Measurements from ENCODE around the gene SLC18A2. TPM values are rescaled to one million over a fixed set of nuclear protein-coding genes. Genes with fewer than 3 reads are reported as not detected.
A peak's percentile ranks its signal among the peaks of the same experiment; 100 is the strongest.
"Not testable (repeated sequence)": the region's sequence is repeated elsewhere in the genome, so short reads cannot be mapped to it uniquely, and the experiment has no call there.

Gene SLC18A2
- total RNA-seq, 2 donors from 2014 or later: 0.20 to 1.9 TPM

DNA sequence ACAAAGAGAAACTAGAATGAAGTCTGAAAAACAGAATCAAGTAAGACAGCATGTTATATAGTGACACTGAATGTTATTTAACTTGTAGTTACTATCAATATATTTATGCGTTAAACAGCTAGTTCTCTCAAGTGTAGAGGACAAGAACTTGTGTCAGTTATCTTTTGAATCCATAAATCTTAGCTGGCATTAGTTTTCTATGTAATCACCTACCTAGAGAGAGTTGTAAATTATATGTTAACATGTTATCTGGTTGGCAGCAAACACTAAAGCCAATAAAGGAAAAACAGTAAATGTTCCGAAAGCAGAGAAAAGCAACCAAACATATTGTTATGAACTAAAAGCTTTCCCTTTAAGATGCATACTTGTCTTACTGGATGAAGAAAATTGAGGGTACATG lies 36.8 kb downstream of the SLC18A2 start:
- Mint-ChIP-seq H3K36me3 (ENCODE audit: low read depth) (no peaks in the 10 kb centered on the region), H3K4me3 (no peak overlapping the region), H3K4me1 (peaks cover 2% of the 10 kb centered on the region), H3K27me3 (no peaks in the 10 kb centered on the region), H3K27ac (no peak overlapping the region)
- no peaks in the 10 kb centered on the region for H3K9me3 ChIP-seq (ENCODE audit: control insufficient read depth, low read length, poor library complexity, severe bottlenecking)
- ATAC-seq: no peak
- DNase-seq: no peak

DNA sequence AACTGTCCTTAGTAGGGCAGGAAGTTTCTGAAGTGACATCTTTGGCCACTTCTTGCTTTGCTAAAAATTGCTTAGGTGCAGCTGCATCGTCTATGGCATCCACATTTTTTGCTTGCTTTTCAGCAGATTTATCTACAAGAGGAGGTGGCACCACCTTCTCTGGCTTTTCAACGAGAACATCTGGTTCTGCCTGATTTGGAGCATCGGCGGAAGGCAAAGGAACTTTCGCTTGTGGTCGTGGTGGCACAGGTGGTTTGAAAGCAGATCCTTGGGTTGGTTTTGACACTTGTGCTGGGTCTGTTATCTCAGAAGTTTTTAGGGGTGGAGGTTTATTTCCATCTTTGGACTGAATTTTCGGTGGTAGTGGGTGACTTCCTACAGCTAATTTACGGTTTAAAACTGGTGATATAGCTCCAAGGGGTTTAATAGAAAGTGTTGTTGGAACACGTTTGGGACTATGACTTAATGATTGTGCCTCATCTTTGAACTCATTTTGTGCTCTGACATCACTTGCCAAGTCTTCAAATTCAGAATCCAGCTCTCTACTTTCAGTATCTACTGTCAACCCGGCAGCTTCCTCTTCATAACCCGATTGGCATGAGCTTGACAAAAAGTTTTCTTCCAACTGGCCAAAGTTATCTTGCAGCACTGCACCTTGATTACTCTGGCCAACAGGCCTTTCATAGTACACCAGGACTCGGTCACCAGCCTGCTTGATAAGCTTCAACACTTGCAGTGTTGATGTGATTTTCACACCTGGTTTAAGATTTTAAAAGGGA lies 44.0 kb downstream of the SLC18A2 start:
- Mint-ChIP-seq H3K36me3 (ENCODE audit: low read depth) (peaks cover 8% of the 10 kb centered on the region), H3K27ac (no peak overlapping the region), H3K27me3 (no peaks in the 10 kb centered on the region), H3K4me1 (no peaks in the 10 kb centered on the region), H3K4me3 (no peak overlapping the region)
- ATAC-seq: no peak
- no peaks in the 10 kb centered on the region for H3K9me3 ChIP-seq (ENCODE audit: control insufficient read depth, low read length, poor library complexity, severe bottlenecking)
- no peak for DNase-seq

DNA sequence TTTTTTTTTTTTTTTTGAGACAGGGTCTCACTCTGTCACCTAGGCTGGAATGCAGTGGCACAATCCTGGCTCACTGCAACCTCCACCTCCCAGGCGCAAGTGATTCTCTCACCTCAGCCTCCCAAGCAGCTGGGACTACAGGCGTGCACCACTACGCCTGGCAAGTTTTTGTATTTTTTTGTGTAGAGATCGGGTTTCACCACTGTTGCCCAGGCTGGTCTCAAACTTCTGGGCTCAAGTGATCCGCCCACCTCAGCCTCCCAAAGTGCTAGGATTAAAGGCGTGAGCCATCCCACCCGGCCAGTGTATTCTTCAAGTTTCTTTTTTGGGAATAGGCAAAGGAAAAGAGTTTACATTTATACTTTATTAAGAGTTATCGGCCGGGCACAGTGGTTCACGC lies 50.0 kb downstream of the SLC18A2 start:
- not testable (repeated sequence) for H3K27me3 Mint-ChIP-seq; H3K9me3 ChIP-seq (ENCODE audit: control insufficient read depth, low read length, poor library complexity, severe bottlenecking); H3K4me1 Mint-ChIP-seq; H3K36me3 Mint-ChIP-seq (ENCODE audit: low read depth); H3K27ac Mint-ChIP-seq; DNase-seq; ATAC-seq; H3K4me3 Mint-ChIP-seq

DNA sequence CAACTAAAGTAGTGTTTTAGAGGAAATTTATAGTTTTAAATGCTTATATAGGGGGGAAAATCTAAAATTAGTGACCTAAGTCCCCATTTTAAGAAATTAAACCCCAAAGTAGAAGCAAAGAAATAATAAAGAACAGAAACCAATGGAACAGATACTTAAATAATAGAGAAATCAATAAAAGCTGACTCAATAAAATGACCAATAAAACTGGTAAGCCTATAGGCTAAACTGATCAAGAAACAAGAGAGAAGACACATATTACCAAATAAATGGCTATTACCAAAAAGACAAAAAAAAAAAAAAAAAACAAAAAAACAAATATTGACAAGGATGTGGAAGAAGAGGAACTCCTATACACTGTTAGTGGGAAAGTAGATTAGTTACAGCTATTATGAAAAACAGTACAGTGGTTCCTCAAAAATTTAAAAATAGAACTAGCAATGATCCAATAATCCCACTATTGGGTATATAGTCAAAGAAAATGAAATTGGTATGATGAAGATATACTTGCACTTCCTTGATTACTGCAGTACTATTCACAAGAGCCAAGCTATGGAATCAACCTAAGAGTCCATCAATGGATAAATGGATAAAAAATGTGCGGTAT lies 53.2 kb downstream of the SLC18A2 start:
- H3K4me1 Mint-ChIP-seq: peaks cover 9% of the 10 kb centered on the region
- H3K27ac Mint-ChIP-seq: no peak overlapping the region
- no peaks in the 10 kb centered on the region for H3K9me3 ChIP-seq (ENCODE audit: control insufficient read depth, low read length, poor library complexity, severe bottlenecking)
- no peak overlapping the region for H3K4me3 Mint-ChIP-seq
- no peaks in the 10 kb centered on the region for H3K27me3 Mint-ChIP-seq
- no peak for ATAC-seq
- no peak for DNase-seq
- peaks cover 3% of the 10 kb centered on the region for H3K36me3 Mint-ChIP-seq (ENCODE audit: low read depth)

DNA sequence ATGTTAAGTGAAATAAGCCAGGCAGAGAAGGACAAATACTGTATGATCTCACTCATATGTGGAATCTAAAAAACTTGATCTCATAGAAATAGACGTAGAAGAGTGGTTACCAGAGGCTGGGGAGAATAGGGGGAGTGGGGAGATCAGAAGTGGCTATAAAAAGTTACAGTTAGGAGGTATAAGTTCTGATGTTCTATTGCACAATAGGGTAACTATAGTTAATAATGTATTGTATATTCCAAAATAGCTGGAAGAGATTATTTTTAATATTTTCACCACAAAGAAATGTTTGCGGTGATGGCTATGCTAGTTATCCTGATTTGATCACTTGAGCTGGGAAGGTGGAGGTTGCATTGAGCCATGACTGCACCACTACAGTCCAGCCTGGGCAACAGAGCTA lies 53.8 kb downstream of the SLC18A2 start:
- Mint-ChIP-seq H3K36me3 (ENCODE audit: low read depth) (peaks cover 3% of the 10 kb centered on the region), H3K4me3 (no peak overlapping the region), H3K4me1 (peaks cover 9% of the 10 kb centered on the region), H3K27me3 (no peaks in the 10 kb centered on the region), H3K27ac (no peak overlapping the region)
- no peak for DNase-seq
- ATAC-seq: no peak
- H3K9me3 ChIP-seq (ENCODE audit: control insufficient read depth, low read length, poor library complexity, severe bottlenecking): no peaks in the 10 kb centered on the region

DNA sequence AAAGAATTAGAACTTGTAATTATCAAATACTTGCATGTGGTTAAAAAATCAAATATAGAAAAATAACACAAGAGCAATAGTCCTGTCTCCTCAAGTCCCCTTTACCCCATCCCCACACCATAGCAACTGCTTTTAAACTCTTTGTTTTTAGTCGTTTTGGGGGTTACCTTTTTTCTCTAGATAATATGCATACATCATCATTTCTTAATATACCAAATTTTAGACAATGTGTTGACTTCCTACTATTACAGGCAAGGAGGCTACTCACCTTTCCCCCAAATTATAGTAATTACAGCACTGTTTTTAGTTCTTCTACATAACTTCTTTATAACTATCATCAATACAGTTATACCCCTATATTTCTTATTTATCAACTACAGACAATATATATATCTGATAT lies 57.3 kb downstream of the SLC18A2 start:
- H3K9me3 ChIP-seq (ENCODE audit: control insufficient read depth, low read length, poor library complexity, severe bottlenecking): no peaks in the 10 kb centered on the region
- Mint-ChIP-seq H3K4me1 (peaks cover 9% of the 10 kb centered on the region), H3K27ac (no peak overlapping the region), H3K36me3 (ENCODE audit: low read depth) (peaks cover 6% of the 10 kb centered on the region), H3K27me3 (no peaks in the 10 kb centered on the region), H3K4me3 (no peak overlapping the region)
- ATAC-seq (no peak), DNase-seq (no peak)

DNA sequence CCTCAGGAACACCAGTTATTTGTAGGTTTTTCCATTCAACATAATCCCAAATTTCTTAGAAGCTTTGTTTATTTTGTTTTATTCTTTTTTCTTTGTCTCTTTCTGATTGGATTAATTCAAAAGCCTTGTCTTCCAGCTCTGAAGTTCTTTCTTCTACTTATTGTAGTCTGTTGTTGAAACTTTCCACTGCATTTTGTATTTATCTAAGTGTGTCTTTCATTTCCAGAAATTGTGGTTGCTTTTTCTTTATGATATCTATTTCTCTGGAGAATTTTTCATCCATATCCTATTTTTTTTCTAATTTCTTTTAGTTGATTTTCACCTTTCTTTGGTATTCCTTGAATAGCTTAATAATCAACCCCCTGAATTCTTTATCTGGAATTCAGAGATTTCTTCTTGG lies 58.5 kb downstream of the SLC18A2 start:
- H3K9me3 ChIP-seq (ENCODE audit: control insufficient read depth, low read length, poor library complexity, severe bottlenecking): no peaks in the 10 kb centered on the region
- DNase-seq (no peak), ATAC-seq (no peak)
- Mint-ChIP-seq H3K27me3 (no peaks in the 10 kb centered on the region), H3K4me1 (peaks cover 5% of the 10 kb centered on the region), H3K36me3 (ENCODE audit: low read depth) (peaks cover 6% of the 10 kb centered on the region), H3K4me3 (no peak overlapping the region), H3K27ac (no peak overlapping the region)

DNA sequence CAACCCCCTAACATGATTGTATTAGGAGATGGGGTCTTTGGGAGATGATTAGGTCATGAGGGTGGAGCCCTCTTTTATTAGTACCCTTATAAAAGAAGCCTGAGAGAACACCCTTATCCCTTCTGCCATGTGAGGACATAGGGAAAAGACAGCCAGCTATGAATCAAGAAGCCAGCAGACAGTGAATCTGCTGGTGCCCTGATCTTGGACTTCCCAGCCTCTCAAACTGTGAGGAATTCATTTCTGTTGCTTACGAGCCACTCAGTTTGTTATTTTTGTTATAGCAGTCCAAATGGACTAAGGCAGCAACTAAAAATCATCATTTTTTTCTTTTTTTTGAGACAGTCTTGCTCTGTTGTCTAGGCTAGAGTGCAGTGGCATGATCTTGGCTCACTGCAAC lies 59.8 kb downstream of the SLC18A2 start:
- Mint-ChIP-seq H3K27ac (no peak overlapping the region), H3K4me3 (no peak overlapping the region), H3K27me3 (no peaks in the 10 kb centered on the region), H3K4me1 (peaks cover 3% of the 10 kb centered on the region), H3K36me3 (ENCODE audit: low read depth) (peaks cover 4% of the 10 kb centered on the region)
- DNase-seq (no peak), ATAC-seq (no peak)
- no peaks in the 10 kb centered on the region for H3K9me3 ChIP-seq (ENCODE audit: control insufficient read depth, low read length, poor library complexity, severe bottlenecking)

DNA sequence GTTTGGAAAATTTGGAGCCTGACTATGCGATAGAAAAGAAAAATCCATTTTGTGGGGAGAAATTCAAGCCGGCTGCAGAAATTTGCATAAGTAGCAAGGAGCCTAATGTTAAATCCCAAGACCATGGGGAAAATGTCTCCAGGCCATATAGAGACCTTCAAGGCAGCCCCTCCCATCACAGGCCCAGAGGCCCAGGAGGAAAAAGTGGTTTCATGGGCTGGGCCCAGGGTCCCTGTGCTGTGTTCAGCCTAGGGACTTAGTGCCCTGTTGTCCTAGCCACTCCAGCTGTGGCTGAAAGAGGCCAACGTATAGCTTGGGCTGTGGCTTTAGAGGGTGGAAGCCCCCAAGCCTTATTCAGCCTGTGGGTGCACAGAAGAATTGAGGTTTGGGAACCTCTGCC lies 62.5 kb downstream of the SLC18A2 start:
- not testable (repeated sequence) for H3K4me1 Mint-ChIP-seq; DNase-seq; H3K4me3 Mint-ChIP-seq; ATAC-seq; H3K36me3 Mint-ChIP-seq (ENCODE audit: low read depth); H3K27ac Mint-ChIP-seq; H3K9me3 ChIP-seq (ENCODE audit: control insufficient read depth, low read length, poor library complexity, severe bottlenecking); H3K27me3 Mint-ChIP-seq

DNA sequence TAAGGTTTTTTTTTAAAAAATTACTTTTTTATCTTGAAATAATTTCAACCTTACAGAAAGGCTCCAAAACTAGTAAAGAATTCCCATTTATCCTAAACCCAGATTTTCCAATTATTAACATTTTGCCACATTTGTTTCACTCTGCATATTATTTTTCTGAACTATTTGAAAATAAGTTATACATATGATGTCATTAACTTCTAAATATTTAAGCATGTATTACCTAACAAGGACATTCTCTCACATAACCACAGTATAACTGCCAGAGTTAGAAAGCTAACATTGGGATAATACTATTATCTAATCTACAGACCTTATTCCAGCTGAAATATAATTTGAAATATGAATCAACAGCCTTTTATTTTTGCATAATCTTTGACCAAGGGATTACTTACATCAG lies 65.8 kb downstream of the SLC18A2 start:
- Mint-ChIP-seq H3K4me1 (peaks cover 6% of the 10 kb centered on the region), H3K27me3 (no peaks in the 10 kb centered on the region), H3K36me3 (ENCODE audit: low read depth) (peaks cover 11% of the 10 kb centered on the region), H3K4me3 (no peak overlapping the region), H3K27ac (no peak overlapping the region)
- no peaks in the 10 kb centered on the region for H3K9me3 ChIP-seq (ENCODE audit: control insufficient read depth, low read length, poor library complexity, severe bottlenecking)
- DNase-seq (no peak), ATAC-seq (no peak)

DNA sequence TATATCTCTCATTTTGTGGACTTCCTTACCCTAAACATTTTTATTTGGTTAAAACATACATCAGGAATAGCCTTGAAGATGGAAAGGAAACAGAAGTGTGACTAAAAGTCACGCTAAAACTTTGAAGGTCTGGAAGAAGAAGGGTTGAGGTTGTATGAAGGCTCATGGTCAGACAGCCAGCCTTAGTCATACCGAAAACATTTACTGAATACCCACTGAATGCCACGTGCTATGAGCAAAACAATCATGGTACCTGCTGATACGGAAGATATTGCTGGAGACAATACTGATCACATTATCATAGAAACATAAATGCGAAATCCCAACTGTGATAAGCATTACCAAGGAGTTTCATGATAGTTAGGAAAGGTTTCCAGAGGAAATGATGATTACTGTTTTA lies 70.3 kb downstream of the SLC18A2 start:
- H3K27me3 Mint-ChIP-seq: no peaks in the 10 kb centered on the region
- peaks cover 13% of the 10 kb centered on the region for H3K36me3 Mint-ChIP-seq (ENCODE audit: low read depth)

DNA sequence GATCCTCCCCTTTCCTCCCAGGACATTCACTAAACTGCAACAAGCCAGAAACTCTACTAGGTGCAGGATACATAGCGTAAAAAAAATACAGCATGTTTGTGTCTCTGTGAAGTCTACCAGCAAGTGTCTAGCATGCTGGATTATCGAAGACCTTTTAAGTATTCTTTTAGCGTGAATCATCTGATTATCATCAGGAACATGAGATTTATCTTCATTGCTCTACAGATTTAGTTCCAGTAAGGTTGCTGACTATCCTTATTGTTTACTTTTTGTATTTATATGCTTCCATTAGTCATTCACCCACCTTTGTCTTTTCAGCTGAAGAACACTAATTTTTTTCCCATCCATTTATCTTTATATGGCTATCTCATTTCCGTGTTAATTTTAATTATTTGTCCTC lies 71.5 kb downstream of the SLC18A2 start:
- H3K9me3 ChIP-seq (ENCODE audit: control insufficient read depth, low read length, poor library complexity, severe bottlenecking): no peaks in the 10 kb centered on the region
- no peak for ATAC-seq
- H3K4me1 Mint-ChIP-seq: peaks cover 8% of the 10 kb centered on the region
- no peak for DNase-seq
- no peak overlapping the region for H3K27ac Mint-ChIP-seq
- H3K27me3 Mint-ChIP-seq: no peaks in the 10 kb centered on the region
- peaks cover 13% of the 10 kb centered on the region for H3K36me3 Mint-ChIP-seq (ENCODE audit: low read depth)
- H3K4me3 Mint-ChIP-seq: no peak overlapping the region

More for the DNA sequence above, 70.3 kb downstream of the SLC18A2 start:
- H3K9me3 ChIP-seq (ENCODE audit: control insufficient read depth, low read length, poor library complexity, severe bottlenecking): no peaks in the 10 kb centered on the region
- H3K27ac Mint-ChIP-seq: no peak overlapping the region
- DNase-seq (no peak), ATAC-seq (no peak)
- H3K4me3 Mint-ChIP-seq: no peak overlapping the region
- H3K4me1 Mint-ChIP-seq: peaks cover 8% of the 10 kb centered on the region

DNA sequence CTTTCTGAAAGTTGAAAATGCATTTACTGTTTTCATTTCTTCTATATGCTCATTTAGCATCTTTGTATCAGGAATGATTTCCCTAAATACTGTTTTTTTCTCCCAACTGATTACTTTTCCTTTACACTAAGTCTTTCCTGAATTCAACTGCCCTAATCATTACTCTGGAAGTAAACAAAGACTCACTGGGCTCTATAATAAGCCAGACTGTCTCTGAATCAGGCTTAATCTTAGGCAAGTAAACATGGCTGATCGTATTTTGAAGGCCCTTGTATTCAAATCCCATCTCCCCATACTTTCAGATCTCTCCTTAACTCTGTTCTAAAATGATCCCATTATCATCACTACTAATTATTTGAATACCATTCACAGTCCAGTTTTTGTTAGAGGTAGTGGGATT lies 72.7 kb downstream of the SLC18A2 start:
- peaks cover 13% of the 10 kb centered on the region for H3K4me1 Mint-ChIP-seq
- no peak for DNase-seq
- H3K9me3 ChIP-seq (ENCODE audit: control insufficient read depth, low read length, poor library complexity, severe bottlenecking): no peaks in the 10 kb centered on the region
- no peak for ATAC-seq
- H3K27me3 Mint-ChIP-seq: no peaks in the 10 kb centered on the region
- peaks cover 16% of the 10 kb centered on the region for H3K36me3 Mint-ChIP-seq (ENCODE audit: low read depth)
- H3K27ac Mint-ChIP-seq: no peak overlapping the region
- H3K4me3 Mint-ChIP-seq: no peak overlapping the region

DNA sequence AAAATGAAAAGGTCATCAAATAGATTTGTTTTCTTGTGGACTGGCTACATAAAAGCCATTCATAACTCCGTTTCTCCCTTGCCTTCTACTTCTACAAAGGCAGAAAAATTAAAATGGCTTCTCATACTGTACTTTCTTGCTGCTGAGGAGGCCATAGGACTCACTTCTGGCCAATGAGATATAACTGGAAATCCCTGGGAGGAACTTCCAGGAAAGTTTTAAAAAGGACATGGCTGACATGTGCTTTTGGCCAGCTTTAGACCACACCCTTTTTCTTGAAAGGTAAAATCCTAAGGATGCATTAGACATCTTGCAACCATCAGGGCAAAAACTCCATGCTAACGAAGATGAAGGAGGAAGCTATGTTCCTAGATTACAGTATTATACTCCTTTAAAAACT lies 75.8 kb downstream of the SLC18A2 start:
- Mint-ChIP-seq H3K4me3 (no peak overlapping the region), H3K27me3 (no peaks in the 10 kb centered on the region), H3K36me3 (ENCODE audit: low read depth) (peaks cover 9% of the 10 kb centered on the region), H3K4me1 (peaks cover 9% of the 10 kb centered on the region), H3K27ac (peak overlapping the region; percentile 14)
- no peaks in the 10 kb centered on the region for H3K9me3 ChIP-seq (ENCODE audit: control insufficient read depth, low read length, poor library complexity, severe bottlenecking)
- no peak for DNase-seq
- ATAC-seq: no peak
